Spinal cord (tissue), 10 donors: Measurements from ENCODE around the gene CD9. TPM values are rescaled to one million over a fixed set of nuclear protein-coding genes. Genes with fewer than 3 reads are reported as not detected.
"Not testable (repeated sequence)": the region's sequence is repeated elsewhere in the genome, so short reads cannot be mapped to it uniquely, and the experiment has no call there.

Experiments
- DNase-seq, 6 donors: peaks; one replicate each; pipeline versions ENCODE4 v3.0.0 to v3.0.0-alpha.2; 2013 to 2015; ENCODE audit warnings: low spot score in 6 of 6, low read depth in 4 of 6
- H3K27ac ChIP-seq: one replicate; pipeline ENCODE4 v1.5.1; 2013; ENCODE audit warnings: low read depth, low read length, control low read depth
- H3K27me3 ChIP-seq: one replicate; pipeline ENCODE4 v1.6.1; 2013; ENCODE audit warnings: low read length; ENCODE audit not compliant: control insufficient read depth, insufficient read depth
- H3K36me3 ChIP-seq: one replicate; pipeline ENCODE4 v1.6.1; 2013; ENCODE audit warnings: low read length; ENCODE audit not compliant: control insufficient read depth, insufficient read depth
- H3K4me1 ChIP-seq: one replicate; pipeline ENCODE4 v1.6.1; 2013; ENCODE audit warnings: low read length; ENCODE audit not compliant: control insufficient read depth, insufficient read depth
- H3K4me3 ChIP-seq: one replicate; pipeline ENCODE4 v1.5.1; 2013; ENCODE audit warnings: low read depth, low read length, control low read depth
- H3K9me3 ChIP-seq: one replicate; pipeline ENCODE4 v1.6.1; 2013; ENCODE audit warnings: low read length; ENCODE audit not compliant: control insufficient read depth, insufficient read depth
- WGBS: methylation state at CpG from one replicate; pipeline ENCODE4 v1.1.5; 2013; ENCODE audit warnings: missing lambda C conversion rate; ENCODE audit not compliant: insufficient coverage; 5-methylcytosine and 5-hydroxymethylcytosine counted together
- long read RNA-seq, 4 donors: transcript quantifications; one replicate each; lab custom pipeline, GENCODE V29; 2026
- polyA plus RNA-seq, 2 donors: library from polyadenylated mRNA; unstranded; fragments of 120-200 nt; gene quantifications; one replicate each; pipeline ENCODE4 v1.2.1, GENCODE V29; 2013; ENCODE audit not compliant: insufficient read length in 2 of 2
- total RNA-seq, 2 donors: library from RNA; depleted of rRNA in 1 of 2; stranded (reverse); fragments of 120-200 nt in 1 of 2; fragments of >200 nt in 1 of 2; gene quantifications; one replicate each; pipeline versions ENCODE4 v1.2.3 to v1.2.4, GENCODE V29; 2013 to 2014
- donor health status: healthy.

CD9 gene, protein sequence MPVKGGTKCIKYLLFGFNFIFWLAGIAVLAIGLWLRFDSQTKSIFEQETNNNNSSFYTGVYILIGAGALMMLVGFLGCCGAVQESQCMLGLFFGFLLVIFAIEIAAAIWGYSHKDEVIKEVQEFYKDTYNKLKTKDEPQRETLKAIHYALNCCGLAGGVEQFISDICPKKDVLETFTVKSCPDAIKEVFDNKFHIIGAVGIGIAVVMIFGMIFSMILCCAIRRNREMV
- total RNA-seq (100 to 1,000 TPM; 139 to 275 TPM), polyA plus RNA-seq (100 to 1,000 TPM; 106 to 128 TPM)
- long read RNA-seq, donor 1, transcript CD9-201 (8 exons, 1,218 nt), result major isoform, 62 of 159 reads
- long read RNA-seq, donor 1, partial matches to known transcripts, result 91 of 159 reads
- long read RNA-seq, donor 1, other reads (novel, unspliced or antisense), result 0 of 159 reads
- long read RNA-seq, donor 2, transcript CD9-201 (8 exons, 1,218 nt), result major isoform, 22 of 27 reads
- long read RNA-seq, donor 2, partial matches to known transcripts, result 0 of 27 reads
- long read RNA-seq, donor 2, other reads (novel, unspliced or antisense), result 0 of 27 reads
- long read RNA-seq, donor 3, transcript CD9-201 (8 exons, 1,218 nt), result major isoform, 19 of 26 reads
- long read RNA-seq, donor 3, partial matches to known transcripts, result 6 of 26 reads
- long read RNA-seq, donor 3, other reads (novel, unspliced or antisense), result 0 of 26 reads
- long read RNA-seq, donor 4, transcript CD9-207 (2 exons, 441 nt), result minor isoform, 5 of 122 reads
- long read RNA-seq, donor 4, transcript CD9-201 (8 exons, 1,218 nt), result major isoform, 60 of 122 reads
- long read RNA-seq, donor 4, partial matches to known transcripts, result 55 of 122 reads
- long read RNA-seq, donor 4, other reads (novel, unspliced or antisense), result 0 of 122 reads

DNA sequence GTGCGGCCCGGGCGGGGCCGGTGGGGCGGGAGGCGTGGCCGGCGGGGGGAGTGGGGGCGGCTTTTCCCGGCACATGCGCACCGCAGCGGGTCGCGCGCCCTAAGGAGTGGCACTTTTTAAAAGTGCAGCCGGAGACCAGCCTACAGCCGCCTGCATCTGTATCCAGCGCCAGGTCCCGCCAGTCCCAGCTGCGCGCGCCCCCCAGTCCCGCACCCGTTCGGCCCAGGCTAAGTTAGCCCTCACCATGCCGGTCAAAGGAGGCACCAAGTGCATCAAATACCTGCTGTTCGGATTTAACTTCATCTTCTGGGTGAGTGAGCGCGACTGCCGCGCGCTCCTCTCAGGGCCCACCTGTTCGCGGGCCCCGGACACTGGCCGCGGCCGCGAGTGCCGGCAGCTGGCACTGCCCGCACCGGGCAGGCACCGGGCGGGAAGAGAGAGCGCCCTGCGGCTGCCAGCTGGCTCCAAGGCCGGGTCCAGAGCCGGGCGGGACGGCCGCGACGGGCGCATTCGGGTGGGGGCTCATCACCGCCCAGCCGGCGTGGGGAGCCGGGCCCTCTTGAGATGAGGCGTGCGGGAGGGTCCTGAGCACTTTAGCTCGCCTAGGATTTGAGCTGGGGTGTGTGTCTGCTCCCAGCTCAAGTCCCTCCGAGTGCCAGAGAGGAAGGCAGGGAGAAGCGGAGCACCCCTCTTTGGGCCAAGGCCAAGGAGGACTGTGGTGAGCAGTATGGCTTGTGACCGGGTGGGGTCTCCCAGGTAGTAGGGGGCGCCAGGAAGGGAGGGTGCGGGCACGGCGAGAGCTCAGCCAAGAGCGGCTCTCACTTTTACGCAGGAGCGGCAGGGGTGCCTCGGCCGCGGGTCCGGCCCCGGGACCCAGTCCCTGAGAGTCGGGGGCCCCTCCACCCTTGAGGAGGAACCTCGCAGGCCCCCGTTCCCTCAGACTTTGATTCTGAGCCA, at the start of gene CD9:
TSS of gene CD9 (plus strand) at position 145 of the 957 bp plus-strand sequence. CDS start at position 245, 100 bp downstream.
- peak in 2 of 6 donors; percentile 34 to 65 for DNase-seq
- peaks cover 25% of the 10 kb centered on the region for H3K27me3 ChIP-seq
- peaks cover 55% of the 10 kb centered on the region for H3K4me1 ChIP-seq
- H3K9me3 ChIP-seq, result no peaks in the 10 kb centered on the region
- whole genome bisulfite sequencing, result under 1% methylated on average over 81 of the region's 81 CpGs
- H3K36me3 ChIP-seq, result no peaks in the 10 kb centered on the region
- peak within 1 kb of the TSS; percentile 72 for H3K4me3 ChIP-seq
- H3K27ac ChIP-seq, result peak within 1 kb of the TSS; percentile 89

DNA sequence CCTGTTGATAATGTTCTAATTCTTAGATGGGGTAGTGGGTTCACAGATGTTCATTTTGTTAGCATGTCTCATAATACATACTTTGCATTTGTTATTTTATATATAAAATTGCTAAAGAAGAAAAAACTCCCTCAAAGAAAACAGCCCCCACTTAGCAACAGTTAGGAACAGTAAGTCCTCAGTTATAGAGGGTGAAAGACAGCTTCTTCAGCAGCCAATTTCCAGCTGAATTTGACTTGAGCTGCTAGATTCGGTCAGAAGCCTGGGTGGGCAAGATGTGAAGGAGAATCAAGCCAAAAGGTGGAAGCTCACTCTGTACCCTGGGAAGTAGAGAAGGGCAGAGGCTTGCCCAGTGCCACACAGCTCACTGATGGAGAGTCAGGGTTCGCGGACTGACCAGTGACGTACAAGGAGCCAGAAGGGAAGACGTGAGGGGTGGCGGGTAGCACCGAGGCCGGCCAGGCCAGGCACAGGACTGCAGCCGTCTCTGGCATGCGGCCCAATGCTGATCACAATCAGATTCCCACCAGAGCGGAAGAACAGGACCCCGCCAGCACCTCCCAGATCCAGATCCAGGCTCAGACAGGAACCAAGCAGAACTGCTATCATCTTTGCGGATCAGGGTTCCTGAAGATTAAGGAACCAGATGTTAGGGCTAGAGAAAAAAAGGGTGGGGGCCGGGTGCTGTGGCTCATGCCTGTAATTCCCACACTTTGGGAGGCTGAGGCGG, 45.3 kb upstream of the CD9 start:
- peaks cover 10% of the 10 kb centered on the region for H3K4me1 ChIP-seq
- no peaks in the 10 kb centered on the region for H3K36me3 ChIP-seq
- WGBS, result 84% methylated on average over 15 of the region's 15 CpGs
- no peaks in the 10 kb centered on the region for H3K9me3 ChIP-seq
- H3K27ac ChIP-seq, result no peak overlapping the region
- no peak for DNase-seq
- no peaks in the 10 kb centered on the region for H3K27me3 ChIP-seq
- no peak overlapping the region for H3K4me3 ChIP-seq

DNA sequence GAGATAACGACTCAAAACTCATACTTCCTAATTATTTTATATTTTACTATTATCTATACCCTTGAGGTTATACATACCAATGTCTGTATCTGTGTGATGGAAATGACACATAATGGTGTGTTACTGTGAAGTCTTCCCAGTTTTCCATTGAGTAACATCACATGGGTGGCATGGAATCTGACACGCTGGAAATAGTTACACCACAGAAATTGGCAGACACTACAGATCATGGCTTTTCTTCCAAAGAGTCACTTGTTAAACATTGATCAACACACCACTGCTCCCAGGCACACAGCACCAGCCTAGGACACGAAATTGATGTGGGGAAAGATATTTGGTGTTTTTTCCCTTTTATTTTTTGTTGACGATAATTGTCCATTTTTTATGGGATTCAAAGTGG, 42.7 kb upstream of the CD9 start:
- no peaks in the 10 kb centered on the region for H3K36me3 ChIP-seq
- WGBS, result 100% methylated on average over 1 of the region's 4 CpGs
- no peak overlapping the region for H3K27ac ChIP-seq
- DNase-seq, result no peak
- no peaks in the 10 kb centered on the region for H3K27me3 ChIP-seq
- no peaks in the 10 kb centered on the region for H3K9me3 ChIP-seq
- peaks cover 10% of the 10 kb centered on the region for H3K4me1 ChIP-seq
- H3K4me3 ChIP-seq, result no peak overlapping the region

DNA sequence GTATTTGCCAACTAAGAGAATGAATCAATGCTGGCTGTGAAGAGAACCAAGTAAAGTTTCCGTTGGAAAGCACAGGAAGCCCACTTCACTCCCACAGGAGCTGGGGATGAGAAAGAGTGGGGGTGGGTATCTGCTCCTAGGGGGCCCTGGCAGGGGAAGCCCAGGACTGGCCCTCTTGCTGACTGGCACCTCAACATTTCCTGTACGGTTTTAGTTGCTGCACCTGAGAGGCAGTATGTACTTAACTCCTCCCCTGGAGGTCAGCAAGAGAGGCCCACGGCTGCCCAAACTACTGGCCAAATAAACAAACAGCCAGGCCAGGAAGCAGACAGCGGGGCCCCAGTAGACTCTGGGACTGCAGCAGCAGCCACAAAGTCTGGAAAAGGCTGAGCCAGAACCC, 41.9 kb upstream of the CD9 start:
- Histone ChIP-seq H3K36me3 (no peaks in the 10 kb centered on the region), H3K4me1 (peaks cover 10% of the 10 kb centered on the region), H3K9me3 (no peaks in the 10 kb centered on the region), H3K27ac (no peak overlapping the region), H3K27me3 (no peaks in the 10 kb centered on the region), H3K4me3 (no peak overlapping the region)
- DNase-seq, result no peak
- 47% methylated on average over 3 of the region's 4 CpGs for WGBS

DNA sequence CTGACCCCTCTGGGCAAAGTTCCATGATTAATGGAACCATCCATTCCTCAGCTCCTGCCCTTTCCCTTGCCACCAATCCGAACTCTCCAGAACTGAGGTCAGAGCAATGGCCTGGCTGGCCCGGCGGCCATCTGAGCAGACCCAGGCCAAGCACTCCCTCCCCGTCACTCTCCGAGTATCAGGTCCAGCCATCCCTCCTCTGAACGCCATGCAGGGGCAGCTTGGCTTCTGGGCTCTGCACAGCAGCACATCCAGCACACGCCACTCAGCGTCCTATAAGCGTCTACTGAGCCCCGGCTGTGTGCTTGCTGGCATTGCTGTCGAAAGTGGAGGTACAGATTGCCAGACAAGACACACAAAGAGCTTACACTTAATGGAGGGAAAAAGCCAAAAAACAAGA, 41.5 kb upstream of the CD9 start:
- DNase-seq, result no peak
- no peak overlapping the region for H3K4me3 ChIP-seq
- H3K27me3 ChIP-seq, result no peaks in the 10 kb centered on the region
- H3K36me3 ChIP-seq, result no peaks in the 10 kb centered on the region
- H3K27ac ChIP-seq, result no peak overlapping the region
- H3K9me3 ChIP-seq, result no peaks in the 10 kb centered on the region
- peaks cover 10% of the 10 kb centered on the region for H3K4me1 ChIP-seq
- WGBS, result 91% methylated on average over 7 of the region's 11 CpGs

DNA sequence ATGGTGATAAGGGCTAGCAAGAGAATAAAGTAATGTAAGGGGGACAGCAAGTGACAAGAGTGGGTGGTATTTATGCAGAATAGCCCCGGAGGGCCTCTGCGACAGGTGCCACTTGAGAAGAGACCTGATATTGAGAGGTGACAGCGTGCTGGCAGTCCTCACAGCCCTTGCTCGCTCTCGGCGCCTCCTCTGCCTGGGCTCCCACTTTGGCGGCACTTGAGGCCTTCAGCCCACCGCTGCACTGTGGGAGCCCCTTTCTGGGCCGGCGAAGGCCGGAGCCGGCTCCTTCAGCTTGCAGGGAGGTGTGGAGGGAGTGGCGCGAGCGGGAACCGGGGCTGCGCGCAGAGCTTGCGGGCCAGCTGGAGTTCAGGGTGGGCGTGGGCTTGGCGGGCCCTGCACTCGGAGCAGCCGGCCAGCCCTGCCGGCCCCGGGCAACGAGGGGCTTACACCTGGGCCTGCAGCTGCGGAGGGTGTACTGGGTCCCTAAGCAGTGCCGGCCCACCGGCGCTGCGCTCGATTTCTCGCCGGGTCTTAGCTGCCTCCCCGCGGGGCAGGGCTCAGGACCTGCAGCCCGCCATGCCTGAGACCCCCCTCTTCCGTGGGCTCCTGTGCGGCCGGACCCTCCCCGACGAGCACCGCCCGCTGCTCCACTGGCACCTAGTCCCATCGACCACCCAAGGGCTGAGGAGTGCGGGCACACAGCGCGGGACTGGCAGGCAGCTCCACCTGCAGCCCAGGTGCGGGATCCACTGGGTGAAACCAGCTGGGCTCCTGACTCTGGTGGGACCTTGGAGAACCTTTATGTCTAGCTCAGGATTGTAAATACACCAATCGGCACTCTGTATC, 40.8 kb upstream of the CD9 start:
- 70% methylated on average over 49 of the region's 50 CpGs for WGBS
- H3K4me1 ChIP-seq, H3K27ac ChIP-seq, H3K9me3 ChIP-seq, H3K27me3 ChIP-seq, DNase-seq, H3K4me3 ChIP-seq, H3K36me3 ChIP-seq: not testable (repeated sequence)

DNA sequence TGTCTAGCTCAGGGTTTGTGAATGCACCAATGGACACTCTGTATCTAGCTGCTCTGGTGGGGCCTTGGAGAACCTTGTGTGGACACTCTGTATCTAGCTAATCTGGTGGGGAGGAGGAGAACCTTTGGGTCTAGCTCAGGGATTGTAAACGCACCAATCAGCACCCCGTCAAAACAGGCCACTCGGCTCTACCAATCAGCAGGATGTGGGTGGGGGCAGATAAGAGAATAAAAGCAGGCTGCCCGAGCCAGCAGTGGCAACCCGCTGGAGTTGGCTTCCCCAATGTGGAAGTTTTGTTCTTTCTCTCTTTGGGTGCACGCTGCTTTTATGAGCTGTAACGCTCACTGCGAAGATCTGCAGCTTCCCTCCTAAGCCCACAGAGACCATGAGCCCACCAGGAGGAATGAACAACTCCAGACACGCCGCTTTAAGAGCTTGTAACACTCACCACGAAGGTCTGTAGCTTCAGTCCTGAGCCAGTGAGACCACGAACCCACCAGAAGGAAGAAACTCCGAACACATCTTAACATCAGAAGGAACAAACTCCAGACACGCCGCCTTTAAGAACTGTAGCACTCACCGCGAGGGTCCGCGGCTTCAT, 40.1 kb upstream of the CD9 start:
- not testable (repeated sequence) for H3K36me3 ChIP-seq, H3K4me1 ChIP-seq, H3K4me3 ChIP-seq, H3K9me3 ChIP-seq, DNase-seq, H3K27me3 ChIP-seq
- peak overlapping the region; percentile 25 for H3K27ac ChIP-seq
- WGBS, result 94% methylated on average over 18 of the region's 19 CpGs
